Immature natural killer cell (primary cell): ENCODE data around the gene PRR14L. TPM values are rescaled to one million over a fixed set of nuclear protein-coding genes. Genes with fewer than 3 reads are reported as not detected.
A peak's percentile ranks its signal among the peaks of the same experiment; 100 is the strongest.
"Not testable (repeated sequence)": the region's sequence is repeated elsewhere in the genome, so short reads cannot be mapped to it uniquely, and the experiment has no call there.

ENCODE experiments used
- DNase-seq, 3 donors: peaks; one replicate each; pipeline ENCODE4 v3.0.0; 2022; ENCODE audit warnings: mixed read lengths in 1 of 3
- H3K27ac Mint-ChIP-seq, 6 donors: one replicate each; pipeline ENCODE4 v1.8.0; 2020; ENCODE audit warnings: mixed read lengths in 6 of 6, mild to moderate bottlenecking in 5 of 6, inconsistent platforms in 4 of 6, moderate library complexity in 3 of 6
- H3K27me3 Mint-ChIP-seq, 3 donors: one replicate each; pipeline ENCODE4 v1.8.0; 2020 to 2021; ENCODE audit warnings: low read depth in 3 of 3, mild to moderate bottlenecking in 3 of 3, mixed read lengths in 3 of 3, moderate library complexity in 3 of 3, inconsistent platforms in 1 of 3
- H3K36me3 Mint-ChIP-seq, 3 donors: one replicate each; pipeline ENCODE4 v1.8.0; 2020; ENCODE audit warnings: mixed read lengths in 3 of 3, inconsistent platforms in 2 of 3, mild to moderate bottlenecking in 2 of 3
- H3K4me1 Mint-ChIP-seq, 2 donors: one replicate each; pipeline ENCODE4 v1.8.0; 2020; ENCODE audit warnings: inconsistent platforms in 2 of 2, mild to moderate bottlenecking in 2 of 2, mixed read lengths in 2 of 2, moderate library complexity in 1 of 2
- H3K4me3 Mint-ChIP-seq, 5 donors: one replicate each; pipeline ENCODE4 v1.8.0; 2020; ENCODE audit warnings: mild to moderate bottlenecking in 5 of 5, mixed read lengths in 5 of 5, inconsistent platforms in 3 of 5, moderate library complexity in 3 of 5
- H3K9me3 Mint-ChIP-seq, 6 donors: one replicate each; pipeline ENCODE4 v1.8.0; 2020; ENCODE audit warnings: mild to moderate bottlenecking in 6 of 6, mixed read lengths in 6 of 6, inconsistent platforms in 4 of 6, moderate library complexity in 3 of 6
- polyA plus RNA-seq, 3 donors: library from polyadenylated mRNA; unstranded; fragments of 300-500 nt; fragmentation: Illumina TruSeq; gene quantifications; one replicate each; pipeline ENCODE4 v1.2.3, GENCODE V29; 2021

PRR14L gene
- polyA plus RNA-seq, 3 donors from 2014 or later: 13.7 to 41.7 (median 14.1) TPM

- Mint-ChIP-seq H3K9me3 (no peaks in the 10 kb centered on the region), H3K27ac (peak overlapping the region in 1 of 6 donors; percentile 63), H3K4me3 (no peak overlapping the region), H3K27me3 (no peaks in the 10 kb centered on the region), H3K4me1 (peaks cover 13 to 45% of the 10 kb centered on the region in 2 donors), H3K36me3 (peaks cover 0 to 8% (median 3%) of the 10 kb centered on the region in 3 donors)
- DNase-seq: no peak
Observed at GRCh38 chr22:31733580-31734079, 16.3 kb downstream of the PRR14L start.

- no peaks in the 10 kb centered on the region for H3K27me3 Mint-ChIP-seq
- no peak overlapping the region for H3K4me3 Mint-ChIP-seq
- H3K9me3 Mint-ChIP-seq: no peaks in the 10 kb centered on the region
- peaks cover 7 to 36% of the 10 kb centered on the region in 2 donors for H3K4me1 Mint-ChIP-seq
- peak overlapping the region in 4 of 6 donors; percentile 3 to 62 (median 7) for H3K27ac Mint-ChIP-seq
- no peaks in the 10 kb centered on the region for H3K36me3 Mint-ChIP-seq
- no peak for DNase-seq
Observed at GRCh38 chr22:31732089-31732829, 17.7 kb downstream of the PRR14L start.

GRCh38 chr22:31730344-31730711, 19.6 kb downstream of the PRR14L start:
- no peak overlapping the region for H3K27ac Mint-ChIP-seq
- no peaks in the 10 kb centered on the region for H3K36me3 Mint-ChIP-seq
- H3K4me1 Mint-ChIP-seq: peaks cover 7 to 36% of the 10 kb centered on the region in 2 donors
- H3K4me3 Mint-ChIP-seq: no peak overlapping the region
- no peaks in the 10 kb centered on the region for H3K27me3 Mint-ChIP-seq
- H3K9me3 Mint-ChIP-seq: no peaks in the 10 kb centered on the region
- no peak for DNase-seq

- H3K4me3 Mint-ChIP-seq: no peak overlapping the region
- peaks cover 4 to 23% of the 10 kb centered on the region in 2 donors for H3K4me1 Mint-ChIP-seq
- H3K36me3 Mint-ChIP-seq: peaks cover 0 to 4% (median 0%) of the 10 kb centered on the region in 3 donors
- no peak overlapping the region for H3K27ac Mint-ChIP-seq
- H3K9me3 Mint-ChIP-seq: no peaks in the 10 kb centered on the region
- H3K27me3 Mint-ChIP-seq: peaks cover 0 to 1% (median 0%) of the 10 kb centered on the region in 3 donors
- no peak for DNase-seq
Observed at GRCh38 chr22:31728857-31729256, 21.1 kb downstream of the PRR14L start.

- Mint-ChIP-seq H3K4me3 (no peak overlapping the region), H3K27me3 (peaks cover 0 to 1% (median 0%) of the 10 kb centered on the region in 3 donors), H3K27ac (no peak overlapping the region), H3K9me3 (no peaks in the 10 kb centered on the region), H3K36me3 (peaks cover 4 to 11% (median 7%) of the 10 kb centered on the region in 3 donors), H3K4me1 (peaks cover 0 to 12% of the 10 kb centered on the region in 2 donors)
- DNase-seq: no peak
Observed at GRCh38 chr22:31726692-31727091, 23.2 kb downstream of the PRR14L start.

- Mint-ChIP-seq H3K27me3 (peaks cover 0 to 1% (median 0%) of the 10 kb centered on the region in 3 donors), H3K4me3 (no peak overlapping the region), H3K4me1 (no peaks in the 10 kb centered on the region), H3K9me3 (no peaks in the 10 kb centered on the region), H3K36me3 (peaks cover 7 to 16% (median 7%) of the 10 kb centered on the region in 3 donors), H3K27ac (peak overlapping the region in 1 of 6 donors; percentile 17)
- no peak for DNase-seq
Observed at GRCh38 chr22:31723723-31724122, 26.2 kb downstream of the PRR14L start.

GRCh38 chr22:31719850-31720471, 30.0 kb downstream of the PRR14L start:
- no peak overlapping the region for H3K4me3 Mint-ChIP-seq
- H3K27me3 Mint-ChIP-seq: no peaks in the 10 kb centered on the region
- H3K36me3 Mint-ChIP-seq: peaks cover 17 to 38% (median 25%) of the 10 kb centered on the region in 3 donors
- no peak for DNase-seq
- H3K9me3 Mint-ChIP-seq: no peaks in the 10 kb centered on the region
- peak overlapping the region in 1 of 6 donors; percentile 17 for H3K27ac Mint-ChIP-seq
- H3K4me1 Mint-ChIP-seq: no peaks in the 10 kb centered on the region

- peaks cover 22 to 57% (median 30%) of the 10 kb centered on the region in 3 donors for H3K36me3 Mint-ChIP-seq
- no peaks in the 10 kb centered on the region for H3K4me1 Mint-ChIP-seq
- peak overlapping the region in 4 of 6 donors; percentile 10 to 35 (median 23) for H3K27ac Mint-ChIP-seq
- no peak for DNase-seq
- H3K4me3 Mint-ChIP-seq: no peak overlapping the region
- no peaks in the 10 kb centered on the region for H3K27me3 Mint-ChIP-seq
- no peaks in the 10 kb centered on the region for H3K9me3 Mint-ChIP-seq
Observed at GRCh38 chr22:31715147-31715778, 34.7 kb downstream of the PRR14L start.

GRCh38 chr22:31711226-31711625, 38.7 kb downstream of the PRR14L start:
- not testable (repeated sequence) for H3K27ac Mint-ChIP-seq, H3K4me3 Mint-ChIP-seq, DNase-seq, H3K9me3 Mint-ChIP-seq, H3K4me1 Mint-ChIP-seq, H3K27me3 Mint-ChIP-seq
- peaks cover 20 to 48% (median 22%) of the 10 kb centered on the region in 3 donors for H3K36me3 Mint-ChIP-seq

- H3K27ac Mint-ChIP-seq: no peak overlapping the region
- H3K4me3 Mint-ChIP-seq: no peak overlapping the region
- peaks cover 0 to 2% (median 1%) of the 10 kb centered on the region in 3 donors for H3K27me3 Mint-ChIP-seq
- H3K9me3 Mint-ChIP-seq: no peaks in the 10 kb centered on the region
- no peak for DNase-seq
- H3K4me1 Mint-ChIP-seq: no peaks in the 10 kb centered on the region
- H3K36me3 Mint-ChIP-seq: peaks cover 14 to 29% (median 16%) of the 10 kb centered on the region in 3 donors
Observed at GRCh38 chr22:31707519-31707918, 42.4 kb downstream of the PRR14L start.

GRCh38 chr22:31695423-31695822, 54.5 kb downstream of the PRR14L start:
- peak; percentile 23 to 24 (median 24) for DNase-seq
- peak overlapping the region; percentile 45 to 90 (median 80) for H3K27ac Mint-ChIP-seq
- peak overlapping the region in 3 of 5 donors; percentile 20 to 49 (median 49) for H3K4me3 Mint-ChIP-seq
- peaks cover 11 to 14% (median 14%) of the 10 kb centered on the region in 3 donors for H3K36me3 Mint-ChIP-seq
- no peaks in the 10 kb centered on the region for H3K27me3 Mint-ChIP-seq
- peaks cover 30 to 41% of the 10 kb centered on the region in 2 donors for H3K4me1 Mint-ChIP-seq
- H3K9me3 Mint-ChIP-seq: no peaks in the 10 kb centered on the region

GRCh38 chr22:31694046-31694445, 55.9 kb downstream of the PRR14L start:
- not testable (repeated sequence) for H3K27me3 Mint-ChIP-seq, H3K4me3 Mint-ChIP-seq, DNase-seq, H3K9me3 Mint-ChIP-seq
- H3K36me3 Mint-ChIP-seq: peaks cover 4 to 13% (median 7%) of the 10 kb centered on the region in 3 donors
- H3K27ac Mint-ChIP-seq: peak overlapping the region in 3 of 6 donors; percentile 24 to 58 (median 53)
- peaks cover 30 to 41% of the 10 kb centered on the region in 2 donors for H3K4me1 Mint-ChIP-seq

GRCh38 chr22:31692186-31692886, 57.6 kb downstream of the PRR14L start:
- H3K27me3 Mint-ChIP-seq: peaks cover 0 to 1% (median 0%) of the 10 kb centered on the region in 3 donors
- peaks cover 11 to 19% (median 14%) of the 10 kb centered on the region in 3 donors for H3K36me3 Mint-ChIP-seq
- H3K27ac Mint-ChIP-seq: peak overlapping the region; percentile 78 to 90 (median 86)
- peaks cover 30 to 41% of the 10 kb centered on the region in 2 donors for H3K4me1 Mint-ChIP-seq
- DNase-seq: peak; percentile 41 to 56 (median 56)
- H3K9me3 Mint-ChIP-seq: no peaks in the 10 kb centered on the region
- peak overlapping the region; percentile 3 to 65 (median 61) for H3K4me3 Mint-ChIP-seq
